AG04450 (cell line): ENCODE measurements around the gene ADM5. TPM values are rescaled to one million over a fixed set of nuclear protein-coding genes. Genes with fewer than 3 reads are reported as not detected.
"Not testable (repeated sequence)": the region's sequence is repeated elsewhere in the genome, so short reads cannot be mapped to it uniquely, and the experiment has no call there.

ENCODE experiments used
- CTCF ChIA-PET: fragments of 300-600, 350-600 bp; formaldehyde crosslinking; extraction: SDS; loops from one replicate; lab custom pipeline; 2022; ENCODE audit warnings: antibody characterized with exemption, inconsistent platforms; lab: Charles Lee
- POLR2A ChIA-PET: fragments of 350-600 bp; formaldehyde crosslinking; extraction: SDS; loops from one replicate; lab custom pipeline; 2021; ENCODE audit warnings: antibody characterized with exemption, inconsistent platforms; lab: Yijun Ruan, JAX
- DNase-seq: peaks from one replicate; pipeline ENCODE4 v3.0.0-alpha.2; 2011; ENCODE audit warnings: low read depth, low spot score
- H3K27ac ChIP-seq: one replicate; pipeline ENCODE4 v1.5.1; 2012; ENCODE audit warnings: low read depth, low read length, control low read depth
- H3K27me3 ChIP-seq: one replicate; pipeline ENCODE4 v1.6.0; 2012; ENCODE audit warnings: low read length; ENCODE audit not compliant: control insufficient read depth, insufficient read depth
- H3K4me3 ChIP-seq: 2 replicates; pipeline ENCODE4 v1.5.1; 2011; ENCODE audit warnings: mild to moderate bottlenecking, low read depth, low read length, control low read depth
- H3K9me3 ChIP-seq: 2 replicates; pipeline ENCODE4 v1.5.1; 2012; ENCODE audit warnings: low read length; ENCODE audit not compliant: control insufficient read depth, insufficient read depth
- polyA plus RNA-seq: library from polyadenylated mRNA; depleted of rRNA; stranded (reverse); fragments of >200 nt; gene quantifications from 2 replicates; pipeline ENCODE4 v1.2.3, GENCODE V29; 2011
- TF ChIP-seq, protein P1 (sequence below): IDR thresholded peaks from 2 replicates; pipeline ENCODE4 v1.5.1; 2011; ENCODE audit warnings: low read depth, low read length, control low read depth, inconsistent platforms

Gene ADM5
- polyA plus RNA-seq, 1 experiment = 0.19 TPM

DNA sequence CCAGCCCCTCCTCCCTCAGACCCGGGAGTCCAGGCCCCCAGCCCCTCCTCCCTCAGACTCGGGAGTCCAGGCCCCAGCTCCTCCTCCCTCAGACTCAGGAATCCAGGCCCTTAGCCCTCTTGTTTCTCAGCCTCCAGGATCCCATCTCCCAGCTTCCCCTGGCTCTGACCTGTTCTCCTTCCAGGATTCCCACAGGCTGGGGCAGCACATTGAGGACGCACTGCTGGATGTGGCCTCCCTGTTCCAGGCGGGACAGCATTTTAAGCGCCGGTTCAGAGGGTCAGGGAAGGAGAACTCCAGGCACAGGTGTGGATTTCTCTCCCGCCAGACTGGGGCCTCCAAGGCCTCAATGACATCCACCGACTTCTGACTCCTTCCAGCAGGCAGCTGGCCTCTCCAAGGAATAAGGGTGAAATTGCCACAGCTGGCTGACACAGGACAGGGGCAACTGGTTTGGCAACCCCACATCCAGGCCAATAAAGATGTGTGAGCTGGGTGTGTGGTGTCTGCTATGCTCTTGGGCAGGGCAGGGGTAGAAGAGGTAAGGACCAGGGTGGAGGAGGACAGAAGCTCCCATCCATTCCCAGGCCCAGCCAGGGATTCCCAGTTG is 23.9 kb downstream of the ADM5 start:
- Histone ChIP-seq H3K27ac (no peak overlapping the region), H3K27me3 (no peaks in the 10 kb centered on the region), H3K4me3 (no peak overlapping the region), H3K9me3 (no peaks in the 10 kb centered on the region; the same call in 1 of the 2 replicates)
- DNase-seq = no peak
- POLR2A ChIA-PET = no interaction called here
- CTCF ChIA-PET = interaction anchor here (0.9 kb wide), 1 partner anchor 32 kb away, joined by 3 read pairs; no protein-coding TSS in a partner anchor
- TF ChIP-seq, protein P1, sequence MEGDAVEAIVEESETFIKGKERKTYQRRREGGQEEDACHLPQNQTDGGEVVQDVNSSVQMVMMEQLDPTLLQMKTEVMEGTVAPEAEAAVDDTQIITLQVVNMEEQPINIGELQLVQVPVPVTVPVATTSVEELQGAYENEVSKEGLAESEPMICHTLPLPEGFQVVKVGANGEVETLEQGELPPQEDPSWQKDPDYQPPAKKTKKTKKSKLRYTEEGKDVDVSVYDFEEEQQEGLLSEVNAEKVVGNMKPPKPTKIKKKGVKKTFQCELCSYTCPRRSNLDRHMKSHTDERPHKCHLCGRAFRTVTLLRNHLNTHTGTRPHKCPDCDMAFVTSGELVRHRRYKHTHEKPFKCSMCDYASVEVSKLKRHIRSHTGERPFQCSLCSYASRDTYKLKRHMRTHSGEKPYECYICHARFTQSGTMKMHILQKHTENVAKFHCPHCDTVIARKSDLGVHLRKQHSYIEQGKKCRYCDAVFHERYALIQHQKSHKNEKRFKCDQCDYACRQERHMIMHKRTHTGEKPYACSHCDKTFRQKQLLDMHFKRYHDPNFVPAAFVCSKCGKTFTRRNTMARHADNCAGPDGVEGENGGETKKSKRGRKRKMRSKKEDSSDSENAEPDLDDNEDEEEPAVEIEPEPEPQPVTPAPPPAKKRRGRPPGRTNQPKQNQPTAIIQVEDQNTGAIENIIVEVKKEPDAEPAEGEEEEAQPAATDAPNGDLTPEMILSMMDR = no peak

DNA sequence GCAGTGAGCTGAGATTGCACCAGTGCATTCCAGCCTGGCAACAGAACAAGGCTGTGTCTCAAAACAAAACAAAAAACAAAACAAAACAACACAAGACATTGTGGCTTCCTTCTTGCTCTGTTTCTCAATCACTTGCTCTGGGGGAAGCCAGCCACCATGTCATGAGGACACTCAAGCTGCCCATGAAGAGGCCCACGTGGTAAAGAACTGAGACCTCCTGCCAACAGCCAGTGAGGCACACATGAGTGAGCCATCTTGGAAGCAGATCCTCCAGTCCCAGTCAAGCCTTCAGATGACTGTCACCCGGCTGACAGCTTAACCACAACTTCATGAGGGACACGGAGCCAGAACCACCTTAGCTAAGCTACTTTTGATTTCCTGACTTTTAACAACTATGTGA is 26.8 kb downstream of the ADM5 start:
- CTCF ChIA-PET = no interaction called here
- DNase-seq = no peak
- Histone ChIP-seq H3K27ac (no peak overlapping the region), H3K4me3 (no peak overlapping the region), H3K9me3 (no peaks in the 10 kb centered on the region; the same call in 1 of the 2 replicates), H3K27me3 (no peaks in the 10 kb centered on the region)
- POLR2A ChIA-PET = no interaction called here
- TF ChIP-seq, protein P1 = no peak

DNA sequence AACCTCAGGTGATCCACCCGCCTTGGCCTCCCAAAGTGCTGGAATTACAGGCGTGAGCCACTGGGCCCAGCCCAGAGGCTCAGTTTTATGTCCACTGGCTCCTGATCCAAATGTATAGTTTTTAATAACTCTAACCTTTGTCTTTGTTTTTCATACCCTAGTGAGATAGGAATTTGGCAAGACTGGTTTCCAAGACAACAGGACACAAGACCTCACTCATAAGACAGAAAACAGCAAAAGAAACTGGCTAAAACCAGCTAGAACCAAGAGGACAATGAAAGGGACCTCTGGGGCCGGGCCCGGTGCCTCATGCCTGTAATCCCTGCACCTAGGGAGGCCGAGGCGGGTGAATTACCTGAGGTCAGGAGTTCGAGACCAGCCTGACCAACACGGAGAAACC is 29.1 kb downstream of the ADM5 start:
- H3K4me3 ChIP-seq = no peak overlapping the region
- H3K27ac ChIP-seq = no peak overlapping the region
- H3K9me3 ChIP-seq = no peaks in the 10 kb centered on the region
- H3K27me3 ChIP-seq = no peaks in the 10 kb centered on the region
- TF ChIP-seq, protein P1 = no peak
- no peak for DNase-seq
- ChIA-PET CTCF (interaction anchor here (1.0 to 1.2 kb wide), 2 partner anchors 18 to 42 kb away, joined by 4 read pairs; no protein-coding TSS in a partner anchor), POLR2A (no interaction called here)

DNA sequence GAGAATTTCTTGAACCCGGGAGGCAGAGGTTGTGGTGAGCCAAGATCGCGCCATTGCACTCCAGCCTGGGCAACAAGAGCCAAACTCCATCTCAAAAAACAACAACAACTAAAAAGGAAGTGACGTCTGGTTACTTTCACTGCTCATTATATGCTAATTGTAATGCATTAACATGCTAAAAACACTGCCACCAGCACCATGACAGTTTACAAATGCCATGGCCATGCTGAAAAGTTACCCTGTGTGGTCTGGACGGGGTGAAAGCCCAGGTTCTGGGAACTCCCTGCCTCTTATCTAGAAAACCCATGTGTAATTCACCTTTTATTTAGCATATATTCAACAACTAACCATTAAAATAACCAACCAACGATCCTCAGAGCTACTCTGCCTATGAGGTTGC is 29.6 kb downstream of the ADM5 start:
- CTCF ChIA-PET = no interaction called here
- no peak overlapping the region for H3K27ac ChIP-seq
- TF ChIP-seq, protein P1 = no peak
- H3K9me3 ChIP-seq = no peaks in the 10 kb centered on the region
- POLR2A ChIA-PET = no interaction called here
- H3K27me3 ChIP-seq = no peaks in the 10 kb centered on the region
- no peak for DNase-seq
- H3K4me3 ChIP-seq = no peak overlapping the region

DNA sequence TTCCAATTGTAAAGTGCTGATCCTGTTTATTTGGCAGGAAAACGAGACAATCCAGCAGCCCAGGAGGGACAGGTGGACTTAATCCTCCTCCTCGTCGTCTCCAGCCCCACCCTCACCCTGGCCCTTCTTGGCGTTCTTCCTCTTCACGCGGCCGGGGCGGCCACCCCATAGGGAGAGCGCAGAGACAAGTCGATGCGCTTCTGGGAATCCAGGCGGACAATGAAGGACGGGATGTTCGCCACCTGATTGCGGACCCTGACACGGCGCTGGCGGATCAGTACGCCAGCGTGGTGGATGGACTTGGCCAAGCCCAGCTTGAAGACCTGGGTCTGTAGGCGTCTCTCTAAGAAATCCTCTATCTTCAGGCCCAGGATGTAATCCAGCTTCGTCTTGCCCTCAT is 30.0 kb downstream of the ADM5 start:
- not testable (repeated sequence) for H3K9me3 ChIP-seq, DNase-seq, H3K27ac ChIP-seq, H3K4me3 ChIP-seq, H3K27me3 ChIP-seq
- POLR2A ChIA-PET = interaction anchor here (0.6 kb wide), 1 partner anchor 54 kb away, joined by 4 read pairs; no protein-coding TSS in a partner anchor
- CTCF ChIA-PET = interaction anchor here (0.6 kb wide), 2 partner anchors 47 kb away, joined by 3 read pairs; no protein-coding TSS in a partner anchor
